GM23338 (cell line): ENCODE results near the gene NCAPH2. TPM values are rescaled to one million over a fixed set of nuclear protein-coding genes. Genes with fewer than 3 reads are reported as not detected.

Experiments used
- ATAC-seq: fragments of 200-7000 bp; cut with Tn5 transposase; 3 replicates; pipeline ENCODE4 v1.9.1; 2020
- DNase-seq: peaks from one replicate; pipeline ENCODE4 v3.0.0-alpha.2; 2015; ENCODE audit warnings: low spot score
- H2AFZ ChIP-seq: fragments of 200-600 bp; sonication (generic); 2 replicates; pipeline ENCODE4 v1.8.0; 2016; ENCODE audit warnings: antibody characterized with exemption, mild to moderate bottlenecking, moderate library complexity
- H3F3A ChIP-seq: fragments of 200-600 bp; sonication (generic); replicated peaks from 2 replicates; pipeline ENCODE4 v1.8.0; 2017; ENCODE audit warnings: antibody characterized with exemption, mixed run types, low read depth
- H3K27ac ChIP-seq: fragments of 200-600 bp; sonication (generic); 2 replicates; pipeline ENCODE4 v1.6.1; 2016; ENCODE audit warnings: low read depth
- H3K27me3 ChIP-seq: fragments of 200-600 bp; sonication (generic); 2 replicates; pipeline ENCODE4 v1.8.0; 2016; ENCODE audit warnings: mild to moderate bottlenecking, mixed run types, moderate library complexity; ENCODE audit not compliant: insufficient read depth
- H3K36me3 ChIP-seq: fragments of 200-600 bp; sonication (generic); 2 replicates; pipeline ENCODE4 v1.8.0; 2016; ENCODE audit warnings: mild to moderate bottlenecking; ENCODE audit not compliant: insufficient read depth
- H3K4me1 ChIP-seq: fragments of 200-600 bp; sonication (generic); 2 replicates; pipeline ENCODE4 v1.8.0; 2016; ENCODE audit warnings: mild to moderate bottlenecking, moderate library complexity; ENCODE audit not compliant: insufficient read depth
- H3K4me2 ChIP-seq: fragments of 200-600 bp; sonication (generic); 2 replicates; pipeline ENCODE4 v1.7.1; 2017; ENCODE audit warnings: mixed run types
- H3K4me3 ChIP-seq: fragments of 200-600 bp; sonication (generic); 2 replicates; pipeline ENCODE4 v1.6.1; 2016; ENCODE audit warnings: mixed run types
- H3K79me2 ChIP-seq: fragments of 200-600 bp; sonication (generic); replicated peaks from 2 replicates; pipeline ENCODE4 v1.8.0; 2017; ENCODE audit warnings: mild to moderate bottlenecking; ENCODE audit not compliant: insufficient read depth
- H3K9me2 ChIP-seq: fragments of 200-600 bp; sonication (generic); 2 replicates; pipeline ENCODE4 v1.8.0; 2017; ENCODE audit not compliant: insufficient read depth
- H4K20me1 ChIP-seq: fragments of 200-600 bp; sonication (generic); replicated peaks from 2 replicates; pipeline ENCODE4 v1.8.0; 2017; ENCODE audit warnings: mild to moderate bottlenecking; ENCODE audit not compliant: insufficient read depth
- H3K27ac Mint-ChIP-seq: 2 replicates; pipeline ENCODE4 v1.8.0; 2020; ENCODE audit warnings: inconsistent platforms, mild to moderate bottlenecking, moderate library complexity, mixed read lengths
- H3K27me3 Mint-ChIP-seq: 3 replicates; pipeline ENCODE4 v1.8.0; 2022; ENCODE audit warnings: low read depth, mild to moderate bottlenecking, moderate library complexity, mixed read lengths, inconsistent platforms; ENCODE audit not compliant: insufficient read depth, poor library complexity
- H3K36me3 Mint-ChIP-seq: 3 replicates; pipeline ENCODE4 v1.8.0; 2021; ENCODE audit warnings: low read depth, mild to moderate bottlenecking, inconsistent platforms, moderate library complexity, mixed read lengths
- H3K4me1 Mint-ChIP-seq: 3 replicates; pipeline ENCODE4 v1.8.0; 2020; ENCODE audit warnings: mild to moderate bottlenecking, inconsistent platforms, mixed read lengths
- H3K4me3 Mint-ChIP-seq: 3 replicates; pipeline ENCODE4 v1.8.0; 2021; ENCODE audit warnings: moderate library complexity, mild to moderate bottlenecking, inconsistent platforms, mixed read lengths
- H3K9me3 Mint-ChIP-seq: 3 replicates; pipeline ENCODE4 v1.8.0; 2020; ENCODE audit warnings: moderate library complexity, mild to moderate bottlenecking, inconsistent platforms, mixed read lengths
- CTCF ChIP-seq, 2 experiments: fragments of 200-600 bp in 1 of 2; sonication (generic) in 1 of 2; conservative IDR thresholded peaks; 2 replicates each; pipeline versions ENCODE4 v1.5.1 to v1.6.1; 2016 to 2017; ENCODE audit warnings: antibody characterized with exemption in 2 of 2, low read depth in 2 of 2, mild to moderate bottlenecking in 2 of 2, moderate library complexity in 1 of 2
- ETS1 ChIP-seq: IDR thresholded peaks from 2 replicates; pipeline ENCODE4 v1.6.1; 2016; ENCODE audit warnings: antibody characterized with exemption
- EZH2 ChIP-seq: fragments of 200-600 bp; sonication (generic); IDR thresholded peaks from one replicate; pipeline ENCODE4 v1.8.0; 2017; ENCODE audit warnings: antibody characterized with exemption, mild to moderate bottlenecking, low read depth; ENCODE audit not compliant: unreplicated experiment
- EZH2phosphoT487 ChIP-seq: fragments of 200-600 bp; sonication (generic); IDR thresholded peaks from one replicate; pipeline ENCODE4 v1.8.1; 2018; ENCODE audit warnings: antibody characterized with exemption; ENCODE audit not compliant: unreplicated experiment
- JUNB ChIP-seq: IDR thresholded peaks from one replicate; pipeline ENCODE4 v1.6.1; 2016; ENCODE audit warnings: antibody characterized with exemption; ENCODE audit not compliant: unreplicated experiment
- NANOG ChIP-seq: IDR thresholded peaks from 2 replicates; pipeline ENCODE4 v1.6.1; 2016; ENCODE audit warnings: antibody characterized with exemption, borderline replicate concordance
- STAT1 ChIP-seq: IDR thresholded peaks from one replicate; pipeline ENCODE4 v1.6.1; 2016; ENCODE audit warnings: antibody characterized with exemption; ENCODE audit not compliant: unreplicated experiment
- polyA plus RNA-seq: library from polyadenylated mRNA; unstranded; fragments of >200 nt; fragmentation: Nextera tagmentation; extraction: Ambion mirVana; gene quantifications from 2 replicates; pipeline ENCODE4 v1.2.1, GENCODE V29; 2016
- total RNA-seq: library from RNA; depleted of rRNA; stranded (reverse); fragments of >200 nt; shearing (Covaris generic); gene quantifications from 2 replicates; pipeline ENCODE4 v1.2.3, GENCODE V29; 2014
- TF ChIP-seq, protein P1 (sequence below): IDR thresholded peaks from one replicate; pipeline ENCODE4 v1.6.1; 2018; ENCODE audit warnings: antibody characterized with exemption; ENCODE audit not compliant: unreplicated experiment

The NCAPH2 gene
- total and polyA plus RNA-seq, 2 experiments from 2014 or later: 52.2 to 76.1 TPM

DNA sequence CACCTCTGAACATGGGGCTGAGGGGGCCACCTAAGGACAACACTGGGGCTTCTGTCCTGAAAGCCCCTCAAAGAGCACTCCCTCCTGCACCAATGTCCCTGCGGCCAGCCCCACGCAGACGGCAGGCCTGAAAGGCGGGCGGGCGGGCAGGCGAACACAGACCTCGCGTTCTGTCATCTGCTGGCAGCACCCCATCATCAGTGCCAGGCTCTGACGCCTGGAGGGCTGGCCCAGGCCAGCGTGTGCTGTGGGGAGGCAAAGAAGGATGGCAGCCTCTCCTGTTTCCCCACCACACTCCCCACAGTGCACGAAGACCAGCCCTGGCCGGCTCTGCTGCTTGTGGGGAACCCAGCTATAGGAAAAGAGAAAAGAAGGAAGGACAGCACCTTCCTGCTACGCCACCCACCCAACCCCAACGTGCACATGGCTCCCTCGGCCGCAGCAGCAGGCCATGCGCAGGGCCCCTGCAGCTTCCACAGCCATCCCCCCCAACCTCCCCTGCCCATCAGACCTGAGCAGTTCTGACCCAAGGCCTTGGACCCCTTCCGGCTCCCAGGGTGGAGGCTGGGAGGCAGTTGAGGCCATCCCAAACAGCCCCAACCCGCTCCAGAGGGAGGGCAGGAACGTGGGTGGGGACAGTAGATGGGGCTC is 36.7 kb upstream of the NCAPH2 start:
- H3K9me3 Mint-ChIP-seq: no peaks in the 10 kb centered on the region
- DNase-seq (no peak), ATAC-seq (no peak)
- Histone ChIP-seq H3K4me3 (no peak overlapping the region), H4K20me1 (peaks cover 40% of the 10 kb centered on the region), H2AFZ (no peak overlapping the region), H3K27ac (no peak overlapping the region), H3K9me2 (no peaks in the 10 kb centered on the region), H3K27me3 (no peaks in the 10 kb centered on the region), H3K4me2 (no peak overlapping the region), H3F3A (no peaks in the 10 kb centered on the region), H3K4me1 (peaks cover 19% of the 10 kb centered on the region), H3K36me3 (no peaks in the 10 kb centered on the region), H3K79me2 (peaks cover 61% of the 10 kb centered on the region)
- H3K27ac Mint-ChIP-seq: no peak overlapping the region
- no peak overlapping the region for H3K4me3 Mint-ChIP-seq
- H3K4me1 Mint-ChIP-seq: peaks cover 38% of the 10 kb centered on the region
- TF ChIP-seq NANOG (no peak), EZH2 (no peak), STAT1 (no peak), ETS1 (no peak), JUNB (no peak), CTCF (conservative IDR thresholded peaks at IDR 0.05; ENCODE audit: low read depth in 2 of 2) (no peak)
- TF ChIP-seq, protein P1, sequence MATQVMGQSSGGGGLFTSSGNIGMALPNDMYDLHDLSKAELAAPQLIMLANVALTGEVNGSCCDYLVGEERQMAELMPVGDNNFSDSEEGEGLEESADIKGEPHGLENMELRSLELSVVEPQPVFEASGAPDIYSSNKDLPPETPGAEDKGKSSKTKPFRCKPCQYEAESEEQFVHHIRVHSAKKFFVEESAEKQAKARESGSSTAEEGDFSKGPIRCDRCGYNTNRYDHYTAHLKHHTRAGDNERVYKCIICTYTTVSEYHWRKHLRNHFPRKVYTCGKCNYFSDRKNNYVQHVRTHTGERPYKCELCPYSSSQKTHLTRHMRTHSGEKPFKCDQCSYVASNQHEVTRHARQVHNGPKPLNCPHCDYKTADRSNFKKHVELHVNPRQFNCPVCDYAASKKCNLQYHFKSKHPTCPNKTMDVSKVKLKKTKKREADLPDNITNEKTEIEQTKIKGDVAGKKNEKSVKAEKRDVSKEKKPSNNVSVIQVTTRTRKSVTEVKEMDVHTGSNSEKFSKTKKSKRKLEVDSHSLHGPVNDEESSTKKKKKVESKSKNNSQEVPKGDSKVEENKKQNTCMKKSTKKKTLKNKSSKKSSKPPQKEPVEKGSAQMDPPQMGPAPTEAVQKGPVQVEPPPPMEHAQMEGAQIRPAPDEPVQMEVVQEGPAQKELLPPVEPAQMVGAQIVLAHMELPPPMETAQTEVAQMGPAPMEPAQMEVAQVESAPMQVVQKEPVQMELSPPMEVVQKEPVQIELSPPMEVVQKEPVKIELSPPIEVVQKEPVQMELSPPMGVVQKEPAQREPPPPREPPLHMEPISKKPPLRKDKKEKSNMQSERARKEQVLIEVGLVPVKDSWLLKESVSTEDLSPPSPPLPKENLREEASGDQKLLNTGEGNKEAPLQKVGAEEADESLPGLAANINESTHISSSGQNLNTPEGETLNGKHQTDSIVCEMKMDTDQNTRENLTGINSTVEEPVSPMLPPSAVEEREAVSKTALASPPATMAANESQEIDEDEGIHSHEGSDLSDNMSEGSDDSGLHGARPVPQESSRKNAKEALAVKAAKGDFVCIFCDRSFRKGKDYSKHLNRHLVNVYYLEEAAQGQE: no peak
- H3K27me3 Mint-ChIP-seq: peaks cover 22% of the 10 kb centered on the region
- H3K36me3 Mint-ChIP-seq: peaks cover 7% of the 10 kb centered on the region

DNA sequence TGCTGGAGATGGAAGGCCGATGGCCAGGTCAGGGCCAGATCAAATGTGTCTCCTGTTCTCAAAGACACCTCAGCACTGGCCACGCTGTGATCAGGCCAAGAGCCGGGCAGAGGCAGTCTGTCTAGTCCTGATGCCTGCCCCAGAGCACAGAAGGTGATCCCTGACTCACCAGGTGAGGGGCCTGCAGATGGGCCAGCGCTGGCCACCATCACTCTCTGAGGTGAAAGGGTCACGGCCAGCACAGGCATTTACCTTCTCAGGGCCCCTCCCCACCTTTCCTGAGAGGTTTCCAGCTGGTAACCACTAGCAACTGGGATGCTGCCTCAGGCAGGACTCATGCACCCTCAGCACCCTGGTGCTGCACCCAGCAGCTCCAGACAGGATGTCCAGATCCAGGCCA is 36.1 kb upstream of the NCAPH2 start:
- no peak overlapping the region for H3K4me3 Mint-ChIP-seq
- H3K4me1 Mint-ChIP-seq: peaks cover 39% of the 10 kb centered on the region
- no peaks in the 10 kb centered on the region for H3K36me3 ChIP-seq
- TF ChIP-seq EZH2phosphoT487: no peak
- TF ChIP-seq EZH2: no peak
- no peak for TF ChIP-seq ETS1
- no peak for TF ChIP-seq STAT1

More for the DNA sequence above, 36.1 kb upstream of the NCAPH2 start:
- DNase-seq (no peak), ATAC-seq (no peak)
- H3K27ac ChIP-seq: no peak overlapping the region
- H3K4me2 ChIP-seq: no peak overlapping the region
- H3K79me2 ChIP-seq: peaks cover 61% of the 10 kb centered on the region
- Mint-ChIP-seq H3K9me3 (no peaks in the 10 kb centered on the region), H3K27me3 (peaks cover 24% of the 10 kb centered on the region), H3K36me3 (peaks cover under 1% of the 10 kb centered on the region), H3K27ac (no peak overlapping the region)
- no peak overlapping the region for H3K4me3 ChIP-seq
- H2AFZ ChIP-seq: no peak overlapping the region
- H3K27me3 ChIP-seq: no peaks in the 10 kb centered on the region
- peaks cover 40% of the 10 kb centered on the region for H4K20me1 ChIP-seq
- no peaks in the 10 kb centered on the region for H3K9me2 ChIP-seq
- peaks cover 19% of the 10 kb centered on the region for H3K4me1 ChIP-seq
- H3F3A ChIP-seq: no peaks in the 10 kb centered on the region
